T-helper 17 cell (primary cell): ENCODE measurements around the gene LFNG. TPM values are rescaled to one million over a fixed set of nuclear protein-coding genes. Genes with fewer than 3 reads are reported as not detected.

Source experiments
- ATAC-seq: fragments of 150-1000 bp; cut with Tn5 transposase; 2 replicates; pipeline ENCODE4 v1.10.0; 2021; ENCODE audit warnings: mild to moderate bottlenecking, moderate library complexity
- DNase-seq, 3 donors: peaks; one replicate each; pipeline versions ENCODE4 v3.0.0 to v3.0.0-alpha.2; 2020 to 2021
- H3K9me3 ChIP-seq: one replicate; pipeline ENCODE4 v1.7.0; 2013; ENCODE audit warnings: low read length, mild to moderate bottlenecking; ENCODE audit not compliant: control insufficient read depth, poor library complexity, severe bottlenecking
- H3K27ac Mint-ChIP-seq: one replicate; pipeline ENCODE4 v1.8.0; 2022; ENCODE audit warnings: mild to moderate bottlenecking, moderate library complexity, mixed read lengths
- H3K27me3 Mint-ChIP-seq: one replicate; pipeline ENCODE4 v1.8.0; 2022; ENCODE audit warnings: mixed read lengths
- H3K36me3 Mint-ChIP-seq: one replicate; pipeline ENCODE4 v1.8.0; 2022; ENCODE audit warnings: low read depth, mixed read lengths
- H3K4me1 Mint-ChIP-seq: one replicate; pipeline ENCODE4 v1.8.0; 2022; ENCODE audit warnings: mild to moderate bottlenecking, mixed read lengths
- H3K4me3 Mint-ChIP-seq: one replicate; pipeline ENCODE4 v1.8.0; 2022; ENCODE audit warnings: mild to moderate bottlenecking, moderate library complexity, mixed read lengths
- total RNA-seq, 4 donors: library from RNA in 2 of 4; stranded (reverse) in 2 of 4; gene quantifications; one replicate each; pipeline ENCODE4 v1.2.3 and lab custom pipeline; 2022 to 2026

Gene LFNG
- total RNA-seq, 2 donors from 2014 or later: 110 to 116 TPM

DNA sequence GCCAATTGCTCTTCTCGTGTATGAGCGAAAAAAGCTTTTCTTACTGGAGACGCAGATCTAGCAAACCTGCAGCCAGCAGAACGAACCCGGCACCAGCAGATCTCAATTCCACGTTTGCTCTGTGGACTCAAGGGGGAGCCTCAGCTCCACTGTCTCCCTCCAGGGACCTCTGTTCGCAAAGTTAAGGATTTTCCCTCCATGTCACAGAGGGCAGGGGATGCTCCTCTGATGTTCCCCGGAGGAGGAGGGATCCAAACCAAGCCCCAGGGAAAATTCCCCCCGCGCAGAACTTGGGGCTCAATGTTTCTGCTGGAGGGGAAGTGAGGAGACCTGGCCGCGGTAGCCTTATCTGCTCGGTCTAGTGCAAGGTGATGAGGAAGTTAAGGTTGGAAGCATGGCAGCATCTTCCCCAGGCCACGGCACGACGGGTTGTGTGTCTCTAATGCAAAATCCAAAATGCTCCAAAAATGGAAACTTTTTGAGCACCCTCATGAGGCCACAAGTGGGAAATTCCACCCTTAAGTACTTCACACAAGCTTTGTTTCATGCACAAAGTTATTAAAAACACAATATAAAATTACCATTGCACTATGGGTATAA is 48.2 kb downstream of the LFNG start:
- no peak overlapping the region for H3K4me3 Mint-ChIP-seq

DNA sequence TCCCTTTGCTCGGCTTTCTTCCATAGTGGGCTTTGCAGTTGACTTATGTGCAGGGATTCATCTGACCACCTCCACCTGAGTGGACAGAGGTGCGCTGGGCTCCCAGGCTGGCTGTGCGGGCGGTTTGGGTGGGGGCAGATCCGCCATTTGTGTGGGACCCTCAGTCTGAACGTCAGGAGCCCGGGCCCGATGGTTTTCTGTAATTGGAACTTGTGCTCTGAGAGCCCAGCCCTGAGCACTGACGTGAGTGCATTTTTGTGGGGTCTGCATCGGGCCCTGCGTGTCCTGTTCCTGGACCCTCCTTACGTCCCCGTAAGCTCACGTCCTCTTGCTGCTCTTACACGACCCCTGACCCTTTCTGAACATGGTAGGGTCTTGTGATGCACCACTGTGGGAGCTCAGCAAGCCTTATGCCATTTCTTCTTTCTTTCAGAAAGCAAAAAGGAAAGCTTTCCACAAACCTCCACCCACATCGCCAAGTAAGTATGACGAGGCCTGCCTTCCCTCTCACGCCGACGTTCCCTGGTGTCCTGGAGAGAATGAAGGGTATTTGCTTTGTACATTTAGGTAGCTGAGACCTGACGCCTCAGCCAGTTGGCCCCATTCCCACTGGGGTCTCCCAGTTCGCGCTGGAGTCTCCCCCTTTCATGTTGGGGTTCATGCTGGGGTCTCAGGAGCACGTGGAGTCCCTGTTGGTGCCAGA is 49.1 kb downstream of the LFNG start:
- peaks cover 4% of the 10 kb centered on the region for H3K4me1 Mint-ChIP-seq
- H3K27me3 Mint-ChIP-seq: no peaks in the 10 kb centered on the region
- no peak for DNase-seq
- H3K9me3 ChIP-seq: no peaks in the 10 kb centered on the region
- no peaks in the 10 kb centered on the region for H3K36me3 Mint-ChIP-seq
- no peak overlapping the region for H3K4me3 Mint-ChIP-seq
- H3K27ac Mint-ChIP-seq: no peak overlapping the region
- no peak for ATAC-seq

More for the DNA sequence above, 48.2 kb downstream of the LFNG start:
- ATAC-seq (no peak), DNase-seq (no peak)
- Mint-ChIP-seq H3K36me3 (no peaks in the 10 kb centered on the region), H3K27me3 (no peaks in the 10 kb centered on the region), H3K4me1 (peaks cover 4% of the 10 kb centered on the region), H3K27ac (peak overlapping the region; percentile 29)
- no peaks in the 10 kb centered on the region for H3K9me3 ChIP-seq

GRCh38 chr7:2569421-2569820 is 49.8 kb downstream of the LFNG start:
- Mint-ChIP-seq H3K4me1 (peaks cover 4% of the 10 kb centered on the region), H3K36me3 (peaks cover 4% of the 10 kb centered on the region), H3K27ac (no peak overlapping the region), H3K27me3 (no peaks in the 10 kb centered on the region), H3K4me3 (no peak overlapping the region)
- no peak for ATAC-seq
- no peaks in the 10 kb centered on the region for H3K9me3 ChIP-seq
- no peak for DNase-seq

DNA sequence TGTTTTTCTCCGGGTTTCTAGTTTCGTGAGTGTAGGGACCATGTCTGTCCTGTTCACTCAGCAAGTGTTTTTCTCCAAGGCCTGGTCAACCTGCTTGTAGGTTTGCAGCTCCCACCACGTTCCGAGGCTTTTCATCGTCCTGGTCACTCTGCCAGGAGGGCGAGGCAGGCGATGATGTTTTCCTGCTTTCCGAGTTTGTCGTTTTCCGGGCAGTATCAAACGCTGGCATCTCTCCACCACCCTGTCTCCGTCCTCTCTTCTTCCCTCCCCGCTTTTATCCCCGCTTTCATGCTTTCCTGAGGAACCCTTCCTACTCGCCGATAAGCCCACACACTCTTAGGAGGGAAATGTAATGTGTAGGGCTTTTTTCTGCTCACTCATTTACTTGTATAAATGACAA is 50.4 kb downstream of the LFNG start:
- Mint-ChIP-seq H3K4me1 (no peaks in the 10 kb centered on the region), H3K4me3 (no peak overlapping the region), H3K36me3 (peaks cover 4% of the 10 kb centered on the region), H3K27ac (no peak overlapping the region), H3K27me3 (no peaks in the 10 kb centered on the region)
- no peaks in the 10 kb centered on the region for H3K9me3 ChIP-seq
- ATAC-seq: no peak
- DNase-seq: no peak

DNA sequence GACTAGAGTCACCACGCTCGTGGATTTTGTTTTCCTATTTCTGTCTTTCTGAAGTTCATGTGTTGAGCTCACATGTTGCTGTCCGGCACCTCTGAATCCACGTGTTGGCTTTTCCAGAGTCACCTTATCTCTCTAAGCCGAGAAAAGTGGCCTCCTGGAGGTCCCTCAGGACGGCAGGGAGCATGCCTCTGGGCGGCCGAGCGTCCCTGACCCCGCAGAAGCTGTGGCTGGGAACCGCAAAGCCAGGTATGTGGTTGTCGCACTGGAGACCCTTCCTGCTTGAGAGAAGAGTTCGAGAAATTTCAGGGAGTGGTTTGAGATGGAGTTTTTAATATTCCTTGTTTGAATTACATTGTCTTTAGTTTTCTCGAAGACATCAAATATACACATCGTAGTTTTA is 51.8 kb downstream of the LFNG start:
- DNase-seq (no peak), ATAC-seq (no peak)
- Mint-ChIP-seq H3K27me3 (no peaks in the 10 kb centered on the region), H3K36me3 (peaks cover 4% of the 10 kb centered on the region), H3K27ac (no peak overlapping the region), H3K4me3 (no peak overlapping the region), H3K4me1 (peaks cover 3% of the 10 kb centered on the region)
- no peaks in the 10 kb centered on the region for H3K9me3 ChIP-seq

- peaks cover 3% of the 10 kb centered on the region for H3K4me1 Mint-ChIP-seq
- no peaks in the 10 kb centered on the region for H3K27me3 Mint-ChIP-seq
- ATAC-seq: no peak
- no peak for DNase-seq
- no peak overlapping the region for H3K27ac Mint-ChIP-seq
- no peaks in the 10 kb centered on the region for H3K9me3 ChIP-seq
- peaks cover 4% of the 10 kb centered on the region for H3K36me3 Mint-ChIP-seq
- H3K4me3 Mint-ChIP-seq: no peak overlapping the region
Measured at GRCh38 chr7:2572101-2572842, 52.7 kb downstream of the LFNG start.

DNA sequence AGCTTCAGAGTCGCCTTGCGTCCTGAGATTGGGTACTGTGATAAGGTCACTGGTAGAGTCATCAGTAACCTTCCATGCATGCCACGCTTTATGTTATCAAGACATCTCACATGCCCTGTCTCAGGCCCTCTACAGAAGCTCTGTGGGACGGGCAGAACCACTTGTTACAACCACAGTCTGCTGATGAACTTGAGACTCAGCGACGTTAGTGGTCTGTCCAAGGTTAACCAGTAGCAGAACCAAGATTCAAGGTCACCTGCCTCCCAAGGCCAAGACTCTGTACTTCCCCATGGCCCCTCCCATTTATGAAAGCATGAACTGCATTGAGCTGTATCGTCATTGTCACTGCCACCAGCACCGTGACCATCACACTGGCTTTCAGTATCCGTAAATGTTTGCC is 54.2 kb downstream of the LFNG start:
- Mint-ChIP-seq H3K4me3 (no peak overlapping the region), H3K4me1 (peaks cover 3% of the 10 kb centered on the region), H3K27ac (no peak overlapping the region), H3K36me3 (peaks cover 4% of the 10 kb centered on the region), H3K27me3 (no peaks in the 10 kb centered on the region)
- H3K9me3 ChIP-seq: no peaks in the 10 kb centered on the region
- ATAC-seq (no peak), DNase-seq (no peak)

- Mint-ChIP-seq H3K27ac (no peak overlapping the region), H3K4me3 (no peak overlapping the region)
- DNase-seq: no peak
Measured at GRCh38 chr7:2575046-2575732, 55.6 kb downstream of the LFNG start.

DNA sequence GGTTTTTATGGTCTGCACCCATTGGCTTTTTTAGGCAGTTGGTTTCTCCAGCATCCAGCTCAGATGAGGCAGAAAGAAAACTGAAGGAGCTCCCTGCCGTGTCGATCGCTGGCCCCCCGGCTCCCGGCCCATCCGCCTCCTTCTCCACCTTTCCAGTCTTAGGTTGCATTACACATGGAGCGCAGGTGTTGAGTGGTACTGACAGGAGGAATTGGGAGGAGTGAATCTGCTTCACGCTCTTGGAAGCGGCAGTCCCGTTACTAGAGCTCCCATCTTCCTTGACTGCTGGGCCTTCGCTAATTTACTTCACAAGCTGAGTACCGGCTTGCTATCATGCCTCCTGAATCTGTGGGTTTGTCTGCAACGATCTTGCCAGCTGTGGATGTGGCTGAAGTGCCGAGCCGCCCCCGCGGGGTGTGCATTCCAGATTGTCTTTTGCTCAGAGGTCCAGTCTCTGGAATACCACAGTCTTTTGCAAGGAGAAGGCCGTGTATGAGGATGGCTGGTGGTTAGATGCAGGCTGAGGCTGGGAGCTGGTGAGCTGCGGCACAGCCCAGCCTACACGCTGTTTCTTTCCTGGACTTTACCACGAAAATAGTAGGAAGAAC is 56.3 kb downstream of the LFNG start:
- no peak for DNase-seq

More at GRCh38 chr7:2575046-2575732, 55.6 kb downstream of the LFNG start:
- Mint-ChIP-seq H3K36me3 (peaks cover 4% of the 10 kb centered on the region), H3K4me1 (peaks cover 3% of the 10 kb centered on the region), H3K27me3 (no peaks in the 10 kb centered on the region)
- H3K9me3 ChIP-seq: no peaks in the 10 kb centered on the region
- no peak for ATAC-seq

DNA sequence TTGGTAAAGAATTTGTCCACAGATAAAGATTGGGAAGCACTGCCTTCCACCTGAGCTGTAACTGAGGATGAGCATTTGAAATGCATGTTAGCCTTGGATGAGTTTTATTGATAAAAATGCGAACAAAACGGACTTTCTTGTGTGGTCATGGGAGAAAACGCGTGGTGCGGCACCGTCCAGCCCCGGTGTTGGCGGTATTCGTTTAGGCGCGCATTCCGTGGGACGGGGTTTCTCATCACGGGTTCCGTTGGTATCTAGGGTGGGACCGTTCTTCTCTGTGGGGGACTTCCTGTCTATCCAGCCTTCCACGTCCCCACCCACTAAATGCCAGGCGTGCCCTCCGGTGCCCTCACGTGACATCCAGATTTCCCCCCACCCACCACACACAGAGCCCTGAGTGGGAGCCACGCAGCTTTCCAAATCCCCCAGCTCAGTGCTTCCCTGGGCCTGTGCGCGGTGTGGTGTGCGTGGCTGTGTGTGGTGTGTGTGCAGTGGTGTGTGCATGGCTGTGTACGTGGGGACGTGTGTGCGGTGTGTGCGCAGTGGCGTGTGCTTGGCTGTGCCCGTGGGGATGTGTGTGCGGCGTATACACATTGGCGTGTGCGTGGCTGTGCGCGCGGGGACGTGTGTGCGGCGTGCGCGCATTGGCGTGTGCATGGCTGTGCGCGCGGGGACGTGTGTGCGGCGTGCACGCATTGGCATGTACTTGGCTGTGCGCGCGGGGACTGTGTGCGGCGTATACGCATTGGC is 57.3 kb downstream of the LFNG start:
- ATAC-seq (no peak), DNase-seq (no peak)
- Mint-ChIP-seq H3K27ac (no peak overlapping the region), H3K27me3 (no peaks in the 10 kb centered on the region), H3K4me1 (peaks cover 3% of the 10 kb centered on the region), H3K4me3 (no peak overlapping the region), H3K36me3 (peaks cover 4% of the 10 kb centered on the region)
- H3K9me3 ChIP-seq: no peaks in the 10 kb centered on the region

More for the DNA sequence above, 56.3 kb downstream of the LFNG start:
- no peak overlapping the region for H3K4me3 Mint-ChIP-seq
- H3K27me3 Mint-ChIP-seq: no peaks in the 10 kb centered on the region
- H3K36me3 Mint-ChIP-seq: peaks cover 4% of the 10 kb centered on the region
- H3K4me1 Mint-ChIP-seq: peaks cover 3% of the 10 kb centered on the region
- H3K9me3 ChIP-seq: no peaks in the 10 kb centered on the region
- no peak overlapping the region for H3K27ac Mint-ChIP-seq
- ATAC-seq: no peak
